CD4-positive, CD25-positive, alpha-beta regulatory T cell (primary cell): ENCODE data around the gene CHMP1A. TPM values are rescaled to one million over a fixed set of nuclear protein-coding genes. Genes with fewer than 3 reads are reported as not detected.
"Not testable (repeated sequence)": the region's sequence is repeated elsewhere in the genome, so short reads cannot be mapped to it uniquely, and the experiment has no call there.

Experiments
- ATAC-seq, 2 donors: fragments of 150-1000 bp; cut with Tn5 transposase; one replicate each; pipeline ENCODE4 v1.10.0; 2021; ENCODE audit warnings: low read depth in 2 of 2, moderate number of reproducible peaks in 2 of 2, moderate library complexity in 1 of 2
- DNase-seq, 3 donors: peaks; one replicate each; pipeline versions ENCODE4 v3.0.0 to v3.0.0-alpha.2; 2012 to 2022; ENCODE audit warnings: mixed read lengths in 1 of 3
- H3K27ac ChIP-seq: one replicate; pipeline ENCODE4 v1.7.0; 2013; ENCODE audit warnings: mild to moderate bottlenecking, low read length; ENCODE audit not compliant: insufficient read depth, poor library complexity, severe bottlenecking
- H3K27me3 ChIP-seq: one replicate; pipeline ENCODE4 v1.7.0; 2013; ENCODE audit warnings: low read length; ENCODE audit not compliant: control insufficient read depth, insufficient read depth
- H3K36me3 ChIP-seq: one replicate; pipeline ENCODE4 v1.7.0; 2013; ENCODE audit warnings: mild to moderate bottlenecking, low read length, moderate library complexity; ENCODE audit not compliant: control insufficient read depth, insufficient read depth
- H3K4me1 ChIP-seq: 2 replicates; pipeline ENCODE4 v1.7.0; 2013; ENCODE audit warnings: mild to moderate bottlenecking, low read length; ENCODE audit not compliant: insufficient read depth, control insufficient read depth, poor library complexity, severe bottlenecking
- H3K4me3 ChIP-seq: one replicate; pipeline ENCODE4 v1.7.0; 2013; ENCODE audit warnings: low read depth, mild to moderate bottlenecking, low read length, moderate library complexity
- H3K9me3 ChIP-seq, 2 experiments: 1 replicate in 1 of 2; 2 replicates in 1 of 2; pipeline ENCODE4 v1.7.0; 2013; ENCODE audit warnings: low read length in 2 of 2, mild to moderate bottlenecking in 1 of 2, moderate library complexity in 1 of 2; ENCODE audit not compliant: control insufficient read depth in 2 of 2
- H3K27ac Mint-ChIP-seq, 3 donors: one replicate each; pipeline ENCODE4 v1.8.0; 2020 to 2022; ENCODE audit warnings: mild to moderate bottlenecking in 3 of 3, mixed read lengths in 3 of 3, moderate library complexity in 2 of 3
- H3K27me3 Mint-ChIP-seq: one replicate; pipeline ENCODE4 v1.8.0; 2022; ENCODE audit warnings: mild to moderate bottlenecking, mixed read lengths
- H3K36me3 Mint-ChIP-seq: one replicate; pipeline ENCODE4 v1.8.0; 2020; ENCODE audit warnings: mixed read lengths
- H3K4me1 Mint-ChIP-seq, 4 donors: one replicate each; pipeline ENCODE4 v1.8.0; 2020 to 2022; ENCODE audit warnings: mixed read lengths in 4 of 4, mild to moderate bottlenecking in 1 of 4
- H3K4me3 Mint-ChIP-seq, 4 donors: one replicate each; pipeline ENCODE4 v1.8.0; 2020 to 2022; ENCODE audit warnings: mild to moderate bottlenecking in 4 of 4, mixed read lengths in 4 of 4, moderate library complexity in 3 of 4
- H3K9me3 Mint-ChIP-seq, 7 donors: one replicate each; pipeline ENCODE4 v1.8.0; 2020 to 2022; ENCODE audit warnings: mixed read lengths in 7 of 7, mild to moderate bottlenecking in 3 of 7, moderate library complexity in 2 of 7
- polyA plus RNA-seq, 4 donors: library from polyadenylated mRNA; unstranded; fragments of 300-500 nt; fragmentation: Illumina TruSeq; gene quantifications; one replicate each; pipeline ENCODE4 v1.2.3, GENCODE V29; 2021
- total RNA-seq: library from RNA; stranded (reverse); gene quantifications from one replicate; pipeline ENCODE4 v1.2.3, GENCODE V29; 2022

The CHMP1A gene
- total and polyA plus RNA-seq, 5 donors from 2014 or later: 77.5 to 111 (median 89.2) TPM

DNA sequence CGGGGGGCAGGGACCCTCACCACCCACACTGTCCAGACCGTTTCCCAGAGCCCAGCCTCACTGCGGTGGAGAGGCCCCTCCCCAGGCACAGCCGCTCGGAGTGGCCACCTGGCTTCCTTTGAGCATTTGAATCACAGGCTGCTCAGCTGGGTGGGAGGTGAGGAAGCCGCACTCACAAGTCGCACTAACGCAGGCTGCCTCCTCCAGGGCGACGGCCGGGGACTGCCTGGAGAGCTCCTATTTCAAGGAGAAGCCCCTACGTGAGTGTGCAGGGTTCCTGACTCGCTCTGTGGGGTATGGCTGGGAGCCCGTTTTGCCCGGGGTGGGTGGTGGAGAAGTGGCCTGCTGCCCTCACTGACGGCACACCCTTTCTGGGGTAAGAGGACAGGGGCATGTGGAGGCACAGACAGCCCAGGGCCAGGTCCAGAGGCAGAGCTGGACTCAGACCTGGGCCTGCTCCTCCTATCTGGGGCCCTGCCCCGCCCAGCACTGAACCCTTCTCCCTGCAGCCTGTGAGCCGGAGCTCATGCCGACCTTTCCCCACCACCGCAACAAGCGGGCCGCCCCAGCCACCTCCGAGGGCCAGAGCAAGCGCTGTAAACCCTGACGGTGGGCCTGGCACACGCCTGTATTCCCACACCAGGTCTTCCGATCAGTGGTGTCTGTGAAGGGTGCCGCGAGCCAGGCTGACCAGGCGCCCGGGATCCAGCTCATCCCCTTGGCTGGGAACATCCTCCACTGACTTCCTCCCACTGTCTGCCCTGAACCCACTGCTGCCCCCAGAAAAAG lies 37.8 kb upstream of the CHMP1A start:
- Mint-ChIP-seq H3K27me3 (no peaks in the 10 kb centered on the region), H3K4me3 (no peak overlapping the region), H3K9me3 (no peaks in the 10 kb centered on the region), H3K36me3 (peaks cover 8% of the 10 kb centered on the region), H3K27ac (no peak overlapping the region), H3K4me1 (peaks cover 0 to 25% (median 3%) of the 10 kb centered on the region in 4 donors)
- H3K27me3 ChIP-seq: no peaks in the 10 kb centered on the region
- H3K4me3 ChIP-seq: no peak overlapping the region
- ATAC-seq: no peak
- peaks cover 21% of the 10 kb centered on the region for H3K36me3 ChIP-seq
- peaks cover 22% of the 10 kb centered on the region for H3K4me1 ChIP-seq
- H3K9me3 ChIP-seq: no peaks in the 10 kb centered on the region
- H3K27ac ChIP-seq: no peak overlapping the region
- DNase-seq: no peak

DNA sequence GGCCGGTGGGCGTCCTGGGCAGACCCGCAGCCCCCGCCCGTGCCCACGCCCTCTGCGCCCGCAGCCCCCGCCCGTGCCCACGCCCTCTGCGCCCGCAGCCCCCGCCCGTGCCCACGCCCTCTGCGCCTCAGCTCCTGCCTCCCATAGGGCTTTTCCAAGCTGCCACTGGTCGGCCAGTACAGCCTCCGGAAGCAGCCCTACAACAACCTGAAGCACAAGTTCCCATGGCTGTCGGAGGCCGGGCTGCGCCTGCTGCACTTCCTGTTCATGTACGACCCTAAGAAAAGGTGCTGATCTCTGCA lies 37.2 kb upstream of the CHMP1A start:
- H3K36me3 ChIP-seq: peaks cover 26% of the 10 kb centered on the region
- H3K27me3 Mint-ChIP-seq, H3K27ac ChIP-seq, H3K9me3 Mint-ChIP-seq, DNase-seq, H3K4me3 ChIP-seq, H3K27me3 ChIP-seq, H3K27ac Mint-ChIP-seq, H3K4me3 Mint-ChIP-seq, ATAC-seq, H3K9me3 ChIP-seq: not testable (repeated sequence)
- H3K4me1 ChIP-seq: peaks cover 16% of the 10 kb centered on the region
- Mint-ChIP-seq H3K4me1 (peaks cover 0 to 23% (median under 1%) of the 10 kb centered on the region in 4 donors), H3K36me3 (peaks cover 13% of the 10 kb centered on the region)

DNA sequence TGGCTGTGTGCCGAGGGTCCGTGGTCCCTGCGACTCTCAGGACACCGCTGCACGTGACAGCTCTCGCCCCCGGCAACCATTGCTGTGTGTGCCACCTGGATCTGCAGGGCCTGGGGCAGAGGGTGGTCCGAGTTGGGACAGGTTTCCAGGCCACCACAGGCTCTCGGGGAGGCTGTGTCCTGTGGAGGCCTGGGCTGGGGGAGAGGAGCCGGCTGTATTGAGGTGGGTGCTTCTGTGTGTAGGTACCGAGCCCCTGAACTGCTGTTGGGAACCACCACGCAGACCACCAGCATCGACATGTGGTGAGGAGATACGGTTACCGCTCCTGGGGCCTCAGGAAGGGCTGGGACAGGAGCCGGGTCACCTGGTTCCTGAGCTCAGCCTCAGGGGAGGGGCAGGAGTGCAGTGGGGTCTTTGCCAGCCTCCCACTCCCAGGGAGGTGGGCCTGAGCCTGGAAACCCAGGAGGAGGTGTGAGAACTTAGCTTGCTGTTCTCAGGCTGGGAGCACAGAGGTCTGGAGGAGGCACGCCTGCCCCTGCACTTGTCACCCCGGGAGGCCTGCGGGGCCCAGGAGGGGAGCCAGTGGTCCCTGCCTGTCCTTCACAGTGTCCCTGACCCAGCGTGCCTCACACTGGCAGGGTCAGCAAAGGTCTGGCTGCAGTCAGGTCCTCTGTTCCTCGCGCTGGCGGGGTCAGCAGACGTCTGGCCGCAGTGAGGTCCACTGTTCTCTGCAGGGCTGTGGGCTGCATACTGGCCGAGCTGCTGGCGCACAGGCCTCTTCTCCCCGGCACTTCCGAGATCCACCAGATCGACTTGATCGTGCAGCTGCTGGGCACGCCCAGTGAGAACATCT lies 36.6 kb upstream of the CHMP1A start:
- Histone ChIP-seq H3K4me3 (no peak overlapping the region), H3K27me3 (no peaks in the 10 kb centered on the region), H3K36me3 (peaks cover 29% of the 10 kb centered on the region), H3K9me3 (no peaks in the 10 kb centered on the region), H3K27ac (no peak overlapping the region), H3K4me1 (peaks cover 14% of the 10 kb centered on the region)
- H3K4me3 Mint-ChIP-seq: no peak overlapping the region
- H3K9me3 Mint-ChIP-seq: no peaks in the 10 kb centered on the region
- no peak for DNase-seq
- H3K27me3 Mint-ChIP-seq: no peaks in the 10 kb centered on the region
- H3K36me3 Mint-ChIP-seq: peaks cover 13% of the 10 kb centered on the region
- H3K27ac Mint-ChIP-seq: no peak overlapping the region
- ATAC-seq: no peak
- peaks cover 0 to 21% (median 0%) of the 10 kb centered on the region in 4 donors for H3K4me1 Mint-ChIP-seq

DNA sequence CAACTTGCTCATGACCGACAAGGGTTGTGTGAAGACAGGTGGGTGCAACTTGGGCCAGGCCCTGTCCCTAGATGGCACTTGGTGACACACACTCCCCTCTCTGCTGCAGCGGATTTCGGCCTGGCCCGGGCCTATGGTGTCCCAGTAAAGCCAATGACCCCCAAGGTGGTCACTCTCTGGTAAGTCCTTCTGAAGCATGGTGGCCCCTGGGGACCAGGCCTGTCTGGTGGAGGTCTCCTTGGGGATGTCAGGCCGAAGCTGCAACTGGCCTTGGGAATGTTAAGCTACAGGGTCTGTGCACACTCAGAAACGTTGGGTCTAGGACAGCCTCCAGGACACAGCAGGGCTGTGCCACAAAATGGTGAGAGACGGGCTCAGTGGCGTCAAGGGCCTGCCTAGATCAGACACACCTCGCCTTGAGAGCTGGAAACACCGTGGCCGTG lies 35.8 kb upstream of the CHMP1A start:
- Histone ChIP-seq H3K9me3 (no peaks in the 10 kb centered on the region), H3K4me1 (peaks cover 14% of the 10 kb centered on the region), H3K27me3 (no peaks in the 10 kb centered on the region), H3K36me3 (peaks cover 29% of the 10 kb centered on the region), H3K27ac (no peak overlapping the region), H3K4me3 (no peak overlapping the region)
- Mint-ChIP-seq H3K4me3 (peak overlapping the region in 2 of 4 donors; percentile 2 to 52), H3K9me3 (no peaks in the 10 kb centered on the region), H3K4me1 (peaks cover 0 to 20% (median 0%) of the 10 kb centered on the region in 4 donors), H3K36me3 (peaks cover 13% of the 10 kb centered on the region), H3K27ac (no peak overlapping the region), H3K27me3 (no peaks in the 10 kb centered on the region)
- ATAC-seq: no peak
- no peak for DNase-seq

DNA sequence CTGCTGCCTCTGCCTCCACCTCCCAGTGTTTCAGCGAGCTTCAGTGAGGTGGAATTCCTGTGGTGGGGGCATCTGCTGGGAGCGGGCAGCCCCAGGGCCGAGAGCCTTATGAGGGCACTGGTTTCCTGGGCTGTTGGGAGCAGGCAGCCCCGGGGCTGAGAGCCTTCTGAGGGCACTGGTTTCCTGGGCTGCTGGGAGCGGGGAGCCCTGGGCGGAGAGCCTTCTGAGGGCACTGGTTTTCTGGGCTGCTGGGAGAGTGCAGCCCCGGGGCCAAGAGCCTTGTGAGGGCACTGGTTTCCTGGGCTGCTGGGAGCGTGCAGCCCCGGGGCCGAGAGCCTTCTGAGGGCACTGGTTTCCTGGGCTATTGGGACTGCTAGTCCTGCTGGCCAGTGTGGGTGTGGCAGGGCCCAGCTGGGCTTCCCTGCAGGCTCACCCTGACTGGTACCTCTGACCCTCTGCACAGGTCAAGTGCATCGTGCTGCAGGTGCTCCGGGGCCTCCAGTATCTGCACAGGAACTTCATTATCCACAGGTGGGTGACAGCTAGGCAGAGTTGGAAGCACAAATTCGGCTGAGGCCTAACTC lies 34.6 kb upstream of the CHMP1A start:
- Mint-ChIP-seq H3K36me3 (peaks cover 13% of the 10 kb centered on the region), H3K4me3 (no peak overlapping the region), H3K27me3 (no peaks in the 10 kb centered on the region), H3K9me3 (no peaks in the 10 kb centered on the region), H3K4me1 (peaks cover 0 to 28% (median 5%) of the 10 kb centered on the region in 4 donors), H3K27ac (no peak overlapping the region)
- no peaks in the 10 kb centered on the region for H3K9me3 ChIP-seq
- H3K36me3 ChIP-seq: peaks cover 29% of the 10 kb centered on the region
- no peaks in the 10 kb centered on the region for H3K27me3 ChIP-seq
- DNase-seq (no peak), ATAC-seq (no peak)
- H3K27ac ChIP-seq: no peak overlapping the region
- H3K4me1 ChIP-seq: peaks cover 23% of the 10 kb centered on the region
- H3K4me3 ChIP-seq: no peak overlapping the region

DNA sequence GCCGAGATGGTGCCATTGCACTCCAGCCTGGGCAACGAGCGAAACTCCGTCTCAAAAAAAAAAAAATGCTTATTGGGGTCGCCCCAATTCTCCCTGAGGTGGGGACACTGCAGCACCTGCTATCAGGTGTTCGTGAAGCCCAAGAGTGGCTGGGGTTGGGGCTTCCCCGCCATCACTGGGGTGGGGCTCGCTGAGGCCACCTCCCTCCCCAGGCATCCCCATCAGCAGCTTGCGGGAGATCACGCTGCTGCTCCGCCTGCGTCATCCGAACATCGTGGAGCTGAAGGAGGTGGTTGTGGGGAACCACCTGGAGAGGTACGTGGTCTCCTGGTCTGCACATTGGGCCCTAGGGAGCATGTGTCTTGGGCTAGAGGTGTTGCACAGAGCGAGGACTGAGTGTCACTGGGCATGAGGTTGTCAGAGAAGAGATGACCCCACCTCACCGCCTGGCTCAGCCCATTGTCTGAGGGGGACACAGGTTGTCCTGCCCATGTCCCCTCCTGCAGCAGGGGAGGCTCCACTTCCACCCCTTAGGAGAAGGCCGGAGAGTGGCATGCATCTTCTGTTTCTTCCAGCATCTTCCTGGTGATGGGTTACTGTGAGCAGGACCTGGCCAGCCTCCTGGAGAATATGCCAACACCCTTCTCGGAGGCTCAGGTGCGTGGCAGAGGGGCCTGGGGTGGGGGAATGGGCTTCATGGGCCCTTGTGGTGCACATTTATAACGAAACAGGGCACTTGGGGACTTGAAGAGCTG lies 33.9 kb upstream of the CHMP1A start:
- H3K4me3 ChIP-seq: no peak overlapping the region
- Mint-ChIP-seq H3K4me1 (peaks cover 0 to 27% (median 6%) of the 10 kb centered on the region in 4 donors), H3K27me3 (no peaks in the 10 kb centered on the region), H3K4me3 (no peak overlapping the region), H3K27ac (peak overlapping the region in 1 of 3 donors; percentile 55), H3K36me3 (peaks cover 13% of the 10 kb centered on the region), H3K9me3 (no peaks in the 10 kb centered on the region)
- H3K36me3 ChIP-seq: peaks cover 29% of the 10 kb centered on the region
- H3K27ac ChIP-seq: no peak overlapping the region
- H3K4me1 ChIP-seq: peaks cover 17% of the 10 kb centered on the region
- ATAC-seq (no peak), DNase-seq (no peak)
- no peaks in the 10 kb centered on the region for H3K9me3 ChIP-seq
- no peaks in the 10 kb centered on the region for H3K27me3 ChIP-seq

DNA sequence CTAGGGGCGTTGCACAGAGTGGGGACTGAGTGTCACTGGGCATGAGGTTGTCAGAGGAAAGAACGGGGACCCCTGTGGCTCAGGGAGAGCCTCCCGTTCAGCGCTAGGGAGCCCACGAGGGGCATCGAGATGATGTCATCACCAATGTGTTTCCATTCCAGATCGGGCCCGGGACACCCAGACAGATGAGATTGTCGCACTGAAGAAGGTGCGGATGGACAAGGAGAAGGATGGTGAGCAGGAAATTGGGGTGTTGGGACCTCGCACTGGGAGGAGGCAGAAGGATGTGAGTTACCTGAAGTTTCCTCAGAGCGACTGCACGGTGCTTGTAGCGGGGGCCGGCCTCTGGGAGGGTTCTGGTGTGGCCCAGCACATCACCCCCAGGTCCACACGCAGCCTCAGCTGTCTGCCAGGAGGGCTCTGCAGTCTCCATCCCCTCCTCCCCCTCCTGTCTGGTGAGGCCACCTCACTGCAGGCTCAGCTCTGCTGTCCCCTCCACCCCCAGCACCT lies 32.9 kb upstream of the CHMP1A start:
- no peak overlapping the region for H3K4me3 ChIP-seq
- H3K36me3 Mint-ChIP-seq: peaks cover 13% of the 10 kb centered on the region
- H3K9me3 Mint-ChIP-seq: no peaks in the 10 kb centered on the region
- peaks cover 0 to 26% (median 6%) of the 10 kb centered on the region in 4 donors for H3K4me1 Mint-ChIP-seq
- H3K27ac Mint-ChIP-seq: no peak overlapping the region
- H3K27me3 Mint-ChIP-seq: no peaks in the 10 kb centered on the region
- no peaks in the 10 kb centered on the region for H3K27me3 ChIP-seq
- H3K9me3 ChIP-seq: no peaks in the 10 kb centered on the region
- peak overlapping the region in 2 of 4 donors; percentile 52 to 54 for H3K4me3 Mint-ChIP-seq
- H3K36me3 ChIP-seq: peaks cover 29% of the 10 kb centered on the region
- peaks cover 15% of the 10 kb centered on the region for H3K4me1 ChIP-seq
- no peak overlapping the region for H3K27ac ChIP-seq
- no peak for DNase-seq
- no peak for ATAC-seq
